ENCODE data around the gene CEP112. TPM values are rescaled to one million over a fixed set of nuclear protein-coding genes. Genes with fewer than 3 reads are reported as not detected.

Gene CEP112
- total RNA-seq, 1 experiment from 2014 or later: 6.1 TPM

DNA sequence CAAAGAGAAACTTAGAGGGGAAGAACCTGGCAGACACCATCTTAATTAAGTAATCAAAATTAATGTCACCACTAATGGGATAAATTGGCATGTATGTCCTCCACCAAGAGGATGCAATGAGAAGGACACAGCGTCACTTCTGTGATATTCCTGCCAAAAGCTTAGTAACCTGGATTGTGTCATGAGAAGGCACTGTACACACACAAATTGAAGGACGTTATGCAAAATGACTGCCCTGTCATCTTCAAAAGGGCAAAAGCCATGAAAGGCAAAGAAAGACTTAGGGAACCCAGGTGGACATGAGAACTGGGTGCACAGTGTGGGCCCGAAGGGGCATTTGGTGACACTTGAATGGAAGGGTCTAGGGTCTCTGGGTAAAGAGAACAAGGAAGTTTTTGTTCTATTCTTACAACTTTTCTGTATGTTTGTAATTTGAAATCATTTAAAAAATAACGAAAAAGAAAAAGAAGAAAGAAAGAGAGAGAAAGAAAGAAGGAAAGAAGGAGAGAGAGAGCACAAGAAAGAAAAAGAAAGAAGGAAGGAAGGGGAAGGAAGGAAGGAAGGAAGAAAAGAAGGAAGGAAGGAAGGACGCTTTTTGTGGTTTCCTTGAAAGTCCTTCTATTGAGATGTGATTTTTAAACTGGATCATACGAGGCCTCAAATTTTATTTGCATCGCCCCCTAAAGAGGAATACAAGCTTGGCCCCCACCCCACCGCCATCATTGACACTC is 41.3 kb upstream of the CEP112 start:
- ChIA-PET CTCF (interaction anchor here (0.7 kb wide), 1 partner anchor 387 kb away, joined by 3 read pairs; no protein-coding TSS in a partner anchor), POLR2A (no interaction called here)
- H3K4me3 Mint-ChIP-seq: no peak overlapping the region
- H3K36me3 Mint-ChIP-seq: no peaks in the 10 kb centered on the region
- no peaks in the 10 kb centered on the region for H3K9me3 Mint-ChIP-seq
- no peaks in the 10 kb centered on the region for H3K4me1 Mint-ChIP-seq
- no peak for DNase-seq (ENCODE audit: low spot score)
- H3K27ac Mint-ChIP-seq: no peak overlapping the region
- no peaks in the 10 kb centered on the region for H3K27me3 Mint-ChIP-seq (ENCODE audit: low read depth)
- TF ChIP-seq, protein P1, sequence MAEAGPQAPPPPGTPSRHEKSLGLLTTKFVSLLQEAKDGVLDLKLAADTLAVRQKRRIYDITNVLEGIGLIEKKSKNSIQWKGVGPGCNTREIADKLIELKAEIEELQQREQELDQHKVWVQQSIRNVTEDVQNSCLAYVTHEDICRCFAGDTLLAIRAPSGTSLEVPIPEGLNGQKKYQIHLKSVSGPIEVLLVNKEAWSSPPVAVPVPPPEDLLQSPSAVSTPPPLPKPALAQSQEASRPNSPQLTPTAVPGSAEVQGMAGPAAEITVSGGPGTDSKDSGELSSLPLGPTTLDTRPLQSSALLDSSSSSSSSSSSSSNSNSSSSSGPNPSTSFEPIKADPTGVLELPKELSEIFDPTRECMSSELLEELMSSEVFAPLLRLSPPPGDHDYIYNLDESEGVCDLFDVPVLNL (CRISPR knock-in tag; IDR thresholded peaks at IDR 0.05; ENCODE audit: borderline replicate concordance, low read depth): no peak
- no peak for TF ChIP-seq IRF2 (CRISPR knock-in tag; IDR thresholded peaks at IDR 0.05; ENCODE audit: borderline replicate concordance, low read depth)
- TF ChIP-seq, protein P2, sequence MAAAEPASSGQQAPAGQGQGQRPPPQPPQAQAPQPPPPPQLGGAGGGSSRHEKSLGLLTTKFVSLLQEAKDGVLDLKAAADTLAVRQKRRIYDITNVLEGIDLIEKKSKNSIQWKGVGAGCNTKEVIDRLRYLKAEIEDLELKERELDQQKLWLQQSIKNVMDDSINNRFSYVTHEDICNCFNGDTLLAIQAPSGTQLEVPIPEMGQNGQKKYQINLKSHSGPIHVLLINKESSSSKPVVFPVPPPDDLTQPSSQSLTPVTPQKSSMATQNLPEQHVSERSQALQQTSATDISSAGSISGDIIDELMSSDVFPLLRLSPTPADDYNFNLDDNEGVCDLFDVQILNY (CRISPR knock-in tag; IDR thresholded peaks at IDR 0.05): no peak
- no peak for TF ChIP-seq TP53 (CRISPR knock-in tag; IDR thresholded peaks at IDR 0.05)
- no peak for TF ChIP-seq STAT6 (CRISPR knock-in tag; conservative IDR thresholded peaks at IDR 0.05; ENCODE audit: low read depth)
- peak; percentile 39; the same call in 1 of the 2 replicates for TF ChIP-seq GABPB1 (CRISPR knock-in tag; IDR thresholded peaks at IDR 0.05)
- no peak for TF ChIP-seq NR3C1 (CRISPR knock-in tag; conservative IDR thresholded peaks at IDR 0.05; ENCODE audit: low read depth)
- ATAC-seq: no peak

DNA sequence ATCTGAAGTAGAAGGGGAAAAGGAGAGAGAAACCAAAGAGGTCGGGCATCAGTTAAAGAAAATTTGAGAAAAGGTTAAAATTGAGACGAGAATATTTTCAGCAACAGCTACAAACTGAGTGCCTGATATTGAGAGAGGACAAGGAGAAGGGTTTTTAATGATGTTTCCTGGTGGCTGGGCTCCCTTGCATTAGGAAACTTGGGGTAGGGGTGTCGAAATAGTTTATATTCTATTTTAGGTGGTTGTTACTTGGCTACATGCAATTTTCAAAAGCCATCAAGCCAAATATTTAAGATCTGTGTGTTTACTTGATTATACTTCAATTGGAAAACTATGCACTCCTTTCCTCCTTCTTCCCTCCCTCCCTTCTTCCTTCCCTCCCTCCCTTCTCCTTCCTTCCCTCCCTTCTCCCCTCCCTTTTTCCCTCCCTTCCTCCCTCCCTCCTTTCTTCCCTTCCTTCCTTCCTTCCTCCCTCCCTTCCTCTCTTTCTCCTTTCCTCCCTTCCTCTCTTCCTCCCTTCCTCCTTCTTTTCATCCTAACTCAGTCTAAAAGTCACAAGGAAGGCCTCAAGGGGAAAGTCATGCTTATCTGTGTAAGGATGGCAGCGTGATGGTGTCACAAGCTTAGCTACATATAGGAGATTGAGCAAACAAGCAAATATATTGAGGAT is 39.1 kb upstream of the CEP112 start:
- no peak overlapping the region for H3K4me3 Mint-ChIP-seq
- ATAC-seq: no peak
- no peaks in the 10 kb centered on the region for H3K4me1 Mint-ChIP-seq
- no peak overlapping the region for H3K27ac Mint-ChIP-seq
- no peaks in the 10 kb centered on the region for H3K36me3 Mint-ChIP-seq
- ChIA-PET CTCF (no interaction called here), POLR2A (interaction anchor here (0.6 kb wide), 1 partner anchor 572 kb away, joined by 3 read pairs; no protein-coding TSS in a partner anchor)
- H3K27me3 Mint-ChIP-seq (ENCODE audit: low read depth): no peaks in the 10 kb centered on the region
- DNase-seq (ENCODE audit: low spot score): no peak
- no peaks in the 10 kb centered on the region for H3K9me3 Mint-ChIP-seq
- TF ChIP-seq, protein P3, sequence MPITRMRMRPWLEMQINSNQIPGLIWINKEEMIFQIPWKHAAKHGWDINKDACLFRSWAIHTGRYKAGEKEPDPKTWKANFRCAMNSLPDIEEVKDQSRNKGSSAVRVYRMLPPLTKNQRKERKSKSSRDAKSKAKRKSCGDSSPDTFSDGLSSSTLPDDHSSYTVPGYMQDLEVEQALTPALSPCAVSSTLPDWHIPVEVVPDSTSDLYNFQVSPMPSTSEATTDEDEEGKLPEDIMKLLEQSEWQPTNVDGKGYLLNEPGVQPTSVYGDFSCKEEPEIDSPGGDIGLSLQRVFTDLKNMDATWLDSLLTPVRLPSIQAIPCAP (CRISPR knock-in tag; IDR thresholded peaks at IDR 0.05): no peak
- TF ChIP-seq SMAD4 (CRISPR knock-in tag; IDR thresholded peaks at IDR 0.05) (no peak), CREM (CRISPR knock-in tag; IDR thresholded peaks at IDR 0.05) (no peak), ATF2 (CRISPR knock-in tag; IDR thresholded peaks at IDR 0.05; ENCODE audit: borderline replicate concordance, low read depth) (no peak), JUN (CRISPR knock-in tag; IDR thresholded peaks at IDR 0.05) (no peak), NFE2L1 (CRISPR knock-in tag; IDR thresholded peaks at IDR 0.05) (no peak), ELF4 (CRISPR knock-in tag; IDR thresholded peaks at IDR 0.05; ENCODE audit: low read depth) (no peak), ZNF219 (CRISPR knock-in tag; IDR thresholded peaks at IDR 0.05; ENCODE audit: borderline replicate concordance) (no peak), ETV6 (CRISPR knock-in tag; IDR thresholded peaks at IDR 0.05) (no peak), RELA (CRISPR knock-in tag; IDR thresholded peaks at IDR 0.05; ENCODE audit: borderline replicate concordance) (no peak), TEAD4 (CRISPR knock-in tag; IDR thresholded peaks at IDR 0.05) (no peak), ZBTB21 (CRISPR knock-in tag; IDR thresholded peaks at IDR 0.05; ENCODE audit: borderline replicate concordance) (no peak), HMGA2 (CRISPR knock-in tag; IDR thresholded peaks at IDR 0.05) (no peak), FOXP4 (CRISPR knock-in tag; IDR thresholded peaks at IDR 0.05) (no peak), ZNF263 (CRISPR knock-in tag; IDR thresholded peaks at IDR 0.05; ENCODE audit: low read depth) (no peak)
- TF ChIP-seq, protein P4, sequence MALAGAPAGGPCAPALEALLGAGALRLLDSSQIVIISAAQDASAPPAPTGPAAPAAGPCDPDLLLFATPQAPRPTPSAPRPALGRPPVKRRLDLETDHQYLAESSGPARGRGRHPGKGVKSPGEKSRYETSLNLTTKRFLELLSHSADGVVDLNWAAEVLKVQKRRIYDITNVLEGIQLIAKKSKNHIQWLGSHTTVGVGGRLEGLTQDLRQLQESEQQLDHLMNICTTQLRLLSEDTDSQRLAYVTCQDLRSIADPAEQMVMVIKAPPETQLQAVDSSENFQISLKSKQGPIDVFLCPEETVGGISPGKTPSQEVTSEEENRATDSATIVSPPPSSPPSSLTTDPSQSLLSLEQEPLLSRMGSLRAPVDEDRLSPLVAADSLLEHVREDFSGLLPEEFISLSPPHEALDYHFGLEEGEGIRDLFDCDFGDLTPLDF (CRISPR knock-in tag; IDR thresholded peaks at IDR 0.05): no peak
- TF ChIP-seq, protein P5, sequence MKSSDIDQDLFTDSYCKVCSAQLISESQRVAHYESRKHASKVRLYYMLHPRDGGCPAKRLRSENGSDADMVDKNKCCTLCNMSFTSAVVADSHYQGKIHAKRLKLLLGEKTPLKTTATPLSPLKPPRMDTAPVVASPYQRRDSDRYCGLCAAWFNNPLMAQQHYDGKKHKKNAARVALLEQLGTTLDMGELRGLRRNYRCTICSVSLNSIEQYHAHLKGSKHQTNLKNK (CRISPR knock-in tag; IDR thresholded peaks at IDR 0.05): no peak

Measured in WTC11 (cell line).